Lung (tissue), 12 donors: ENCODE results near the gene VSIG10L. TPM values are rescaled to one million over a fixed set of nuclear protein-coding genes. Genes with fewer than 3 reads are reported as not detected.

ENCODE experiments used
- ATAC-seq: fragments of 200-7000 bp; cut with Tn5 transposase; one replicate; pipeline ENCODE4 v1.9.1; 2020; ENCODE audit warnings: moderate number of reproducible peaks; ENCODE audit not compliant: insufficient read depth, low FRiP score
- DNase-seq, 3 donors: peaks; one replicate each; pipeline ENCODE4 v3.0.0-alpha.2; 2013 to 2017
- H3K27ac ChIP-seq, 2 donors: one replicate each; pipeline ENCODE4 v1.5.1; 2013; ENCODE audit warnings: mild to moderate bottlenecking in 2 of 2, moderate library complexity in 2 of 2, control low read depth in 1 of 2, inconsistent platforms in 1 of 2, low read depth in 1 of 2, low read length in 1 of 2
- H3K27me3 ChIP-seq, 3 donors: one replicate each; pipeline ENCODE4 v1.5.1; 2013; ENCODE audit warnings: low read length in 2 of 3; ENCODE audit not compliant: control insufficient read depth in 3 of 3, insufficient read depth in 3 of 3
- H3K36me3 ChIP-seq, 4 donors: one replicate each; pipeline ENCODE4 v1.5.1; 2013; ENCODE audit warnings: low read length in 4 of 4, mild to moderate bottlenecking in 1 of 4, moderate library complexity in 1 of 4; ENCODE audit not compliant: control insufficient read depth in 4 of 4, insufficient read depth in 4 of 4
- H3K4me1 ChIP-seq, 5 donors: one replicate each; pipeline ENCODE4 v1.5.1; 2013; ENCODE audit warnings: low read length in 5 of 5, mild to moderate bottlenecking in 2 of 5, moderate library complexity in 1 of 5; ENCODE audit not compliant: control insufficient read depth in 5 of 5, insufficient read depth in 5 of 5
- H3K4me3 ChIP-seq: one replicate; pipeline ENCODE4 v1.5.1; 2013; ENCODE audit warnings: mild to moderate bottlenecking, control low read depth, moderate library complexity
- H3K9ac ChIP-seq, 2 donors: one replicate each; pipeline ENCODE4 v1.5.1; 2013; ENCODE audit warnings: low read length in 2 of 2, control low read depth in 1 of 2; ENCODE audit not compliant: insufficient read depth in 1 of 2
- H3K9me3 ChIP-seq, 4 donors: one replicate each; pipeline ENCODE4 v1.5.1; 2013; ENCODE audit warnings: low read length in 3 of 4, mild to moderate bottlenecking in 1 of 4, moderate library complexity in 1 of 4; ENCODE audit not compliant: control insufficient read depth in 4 of 4, insufficient read depth in 3 of 4
- WGBS, 2 donors: extraction: QIAGEN DNeasy Blood & Tissue Kit; methylation state at CpG; one replicate each; pipeline ENCODE4 v1.1.7; 2013; 5-methylcytosine and 5-hydroxymethylcytosine counted together
- polyA plus RNA-seq, 2 donors: library from polyadenylated mRNA; stranded (reverse); fragments of 200-250 nt; gene quantifications; one replicate each; pipeline ENCODE4 v1.2.1, GENCODE V29; 2013
- total RNA-seq, 2 donors: library from RNA; depleted of rRNA in 1 of 2; stranded (reverse); fragments of >200 nt in 1 of 2; gene quantifications; one replicate each; pipeline ENCODE4 v1.2.1, GENCODE V29; 2014 to 2021
- TF ChIP-seq, protein P1 (sequence below): IDR thresholded peaks from 2 replicates; pipeline ENCODE4 v1.5.1; 2012; ENCODE audit warnings: mild to moderate bottlenecking; ENCODE audit errors: control extremely low read depth, extremely low read depth
- donor health status: control.
- donor health status: control.
- donor health status: Bipolar disorder and iron deficiency.
- donor health status: healthy.
- donor health status: DM: yes; HTN: yes; CAD: no.

The VSIG10L gene
- total and polyA plus RNA-seq, 4 donors: 0.57 to 3.7 (median 2.4) TPM

DNA sequence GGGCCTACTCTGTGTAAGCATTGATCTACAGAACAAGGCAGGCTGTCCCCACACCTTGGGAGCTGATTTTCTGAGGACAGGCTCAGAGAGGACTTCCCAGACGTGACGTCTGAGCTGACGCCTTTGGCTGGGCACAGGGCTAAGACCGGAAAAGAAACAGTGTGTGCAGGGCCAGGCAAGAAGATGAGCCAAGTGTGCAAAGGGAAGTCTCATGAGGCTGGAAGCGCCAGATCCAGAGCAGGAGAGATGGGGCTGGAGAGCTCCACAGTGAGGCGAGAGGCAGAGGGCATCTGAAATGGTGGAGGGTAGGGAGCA is 17.8 kb downstream of the VSIG10L start:
- Histone ChIP-seq H3K27me3 (peaks cover 0 to 39% (median 10%) of the 10 kb centered on the region in 3 donors), H3K36me3 (no peaks in the 10 kb centered on the region), H3K9me3 (peaks cover 0 to 3% (median 0%) of the 10 kb centered on the region in 4 donors), H3K27ac (no peak overlapping the region), H3K4me1 (peaks cover 0 to 16% (median 0%) of the 10 kb centered on the region in 5 donors), H3K9ac (no peak overlapping the region), H3K4me3 (no peak overlapping the region)
- TF ChIP-seq, protein P1, sequence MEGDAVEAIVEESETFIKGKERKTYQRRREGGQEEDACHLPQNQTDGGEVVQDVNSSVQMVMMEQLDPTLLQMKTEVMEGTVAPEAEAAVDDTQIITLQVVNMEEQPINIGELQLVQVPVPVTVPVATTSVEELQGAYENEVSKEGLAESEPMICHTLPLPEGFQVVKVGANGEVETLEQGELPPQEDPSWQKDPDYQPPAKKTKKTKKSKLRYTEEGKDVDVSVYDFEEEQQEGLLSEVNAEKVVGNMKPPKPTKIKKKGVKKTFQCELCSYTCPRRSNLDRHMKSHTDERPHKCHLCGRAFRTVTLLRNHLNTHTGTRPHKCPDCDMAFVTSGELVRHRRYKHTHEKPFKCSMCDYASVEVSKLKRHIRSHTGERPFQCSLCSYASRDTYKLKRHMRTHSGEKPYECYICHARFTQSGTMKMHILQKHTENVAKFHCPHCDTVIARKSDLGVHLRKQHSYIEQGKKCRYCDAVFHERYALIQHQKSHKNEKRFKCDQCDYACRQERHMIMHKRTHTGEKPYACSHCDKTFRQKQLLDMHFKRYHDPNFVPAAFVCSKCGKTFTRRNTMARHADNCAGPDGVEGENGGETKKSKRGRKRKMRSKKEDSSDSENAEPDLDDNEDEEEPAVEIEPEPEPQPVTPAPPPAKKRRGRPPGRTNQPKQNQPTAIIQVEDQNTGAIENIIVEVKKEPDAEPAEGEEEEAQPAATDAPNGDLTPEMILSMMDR: no peak
- WGBS, 2 donors: 68 to 71% methylated on average over 6 of the region's 6 CpGs
- DNase-seq: no peak
- no peak for ATAC-seq

DNA sequence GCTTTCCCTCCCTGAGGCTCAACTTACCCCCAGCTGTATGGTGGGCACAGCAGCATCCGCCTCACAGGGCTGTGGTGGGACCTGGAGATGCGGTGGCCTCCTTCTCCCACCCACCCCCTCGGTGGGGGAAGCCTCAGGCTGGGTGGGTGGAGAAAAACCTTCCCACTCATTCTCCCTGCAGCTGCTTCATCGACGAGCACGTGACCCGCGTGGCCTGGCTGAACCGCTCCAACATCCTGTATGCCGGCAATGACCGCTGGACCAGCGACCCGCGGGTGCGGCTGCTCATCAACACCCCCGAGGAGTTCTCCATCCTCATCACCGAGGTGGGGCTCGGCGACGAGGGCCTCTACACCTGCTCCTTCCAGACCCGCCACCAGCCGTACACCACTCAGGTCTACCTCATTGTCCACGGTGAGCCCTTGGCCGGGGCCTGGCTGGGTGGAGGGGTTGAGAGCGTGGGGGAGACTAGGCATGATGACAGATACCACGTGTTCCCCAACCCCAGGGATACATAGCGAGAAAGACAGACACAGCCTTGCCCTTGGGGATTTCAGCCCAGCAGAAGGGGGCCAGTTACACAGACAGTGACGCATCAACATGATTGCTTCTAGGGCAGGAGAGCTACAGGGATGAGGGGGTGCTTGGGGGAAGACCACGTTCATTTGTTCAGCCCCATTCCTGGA is 18.3 kb downstream of the VSIG10L start:
- 74 to 79% methylated on average over 29 of the region's 29 CpGs for WGBS, 2 donors
- no peak for ATAC-seq

DNA sequence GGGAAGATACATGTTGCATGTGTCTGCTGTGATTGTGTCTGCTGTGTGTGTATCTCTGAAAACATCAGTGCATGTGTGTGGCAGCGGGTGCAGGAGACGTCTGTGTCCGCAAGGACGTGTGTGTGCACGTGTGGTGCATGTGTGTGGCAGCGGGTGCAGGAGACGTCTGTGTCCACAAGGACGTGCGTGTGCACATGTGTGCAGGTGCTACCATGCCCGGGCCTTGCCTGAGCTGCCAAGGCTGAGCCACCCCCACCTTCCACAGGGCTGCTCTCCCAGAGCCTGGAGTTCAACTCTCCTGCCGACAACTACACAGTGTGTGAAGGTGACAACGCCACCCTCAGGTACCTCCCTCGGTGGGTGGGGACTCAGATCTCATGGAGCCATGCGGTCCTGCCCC is 20.1 kb downstream of the VSIG10L start:
- 76 to 81% methylated on average over 14 of the region's 14 CpGs for WGBS, 2 donors
- ATAC-seq: no peak
- peaks cover 2 to 28% (median 3%) of the 10 kb centered on the region in 3 donors for H3K27me3 ChIP-seq

More for the DNA sequence above, 18.3 kb downstream of the VSIG10L start:
- Histone ChIP-seq H3K4me3 (no peak overlapping the region), H3K36me3 (no peaks in the 10 kb centered on the region), H3K4me1 (peaks cover 0 to 16% (median 0%) of the 10 kb centered on the region in 5 donors), H3K27me3 (peaks cover 0 to 35% (median 7%) of the 10 kb centered on the region in 3 donors), H3K9ac (no peak overlapping the region), H3K9me3 (peaks cover 0 to 3% (median 0%) of the 10 kb centered on the region in 4 donors), H3K27ac (no peak overlapping the region)
- TF ChIP-seq, protein P1: no peak
- DNase-seq: no peak

More for the DNA sequence above, 20.1 kb downstream of the VSIG10L start:
- no peak overlapping the region for H3K4me3 ChIP-seq
- H3K4me1 ChIP-seq: peaks cover 0 to 10% (median 0%) of the 10 kb centered on the region in 5 donors
- H3K9ac ChIP-seq: no peak overlapping the region
- peaks cover 0 to 3% (median 0%) of the 10 kb centered on the region in 4 donors for H3K9me3 ChIP-seq
- H3K36me3 ChIP-seq: no peaks in the 10 kb centered on the region
- no peak for DNase-seq
- no peak overlapping the region for H3K27ac ChIP-seq
- TF ChIP-seq, protein P1: no peak
